Measurements from ENCODE around the gene ADAT3.

The ADAT3 gene

GRCh38 chr19:1863638-1864479, 41.3 kb upstream of the ADAT3 start:
- H2AFZ ChIP-seq (ENCODE audit: low read depth, low read length): peak overlapping the region; percentile 92
- peak overlapping the region in 1 of 2 experiments; percentile 75 for H3K4ac ChIP-seq (ENCODE audit: low read depth in 1 of 2, low read length in 2 of 2)
- no peaks in the 10 kb centered on the region for H3K27me3 ChIP-seq (ENCODE audit: control insufficient read depth in 1 of 2, insufficient read depth in 1 of 2, low read length in 2 of 2)
- H4K91ac ChIP-seq (ENCODE audit: low read length): peak overlapping the region; percentile 75
- no peaks in the 10 kb centered on the region for H3K9me3 ChIP-seq (ENCODE audit: control insufficient read depth, low read length)
- no peak overlapping the region for H3K14ac ChIP-seq (ENCODE audit: low read length in 2 of 2)
- H2BK5ac ChIP-seq (ENCODE audit: low read depth, low read length, poor library complexity, severe bottlenecking): peak overlapping the region; percentile 92
- peak overlapping the region in 1 of 2 experiments; percentile 55 for H2BK12ac ChIP-seq (ENCODE audit: low read length in 2 of 2)
- H3K27ac ChIP-seq (ENCODE audit: low read length, poor library complexity, severe bottlenecking): peak overlapping the region; percentile 80
- peak overlapping the region; percentile 63 to 95 for H3K18ac ChIP-seq (ENCODE audit: low read depth in 1 of 2, low read length in 2 of 2)
- peak overlapping the region; percentile 83 for H2BK15ac ChIP-seq (ENCODE audit: low read depth, poor library complexity, severe bottlenecking)
- H2AK5ac ChIP-seq (ENCODE audit: low read length, severe bottlenecking): no peak overlapping the region
- peak overlapping the region; percentile 79 to 97 for H3K4me3 ChIP-seq (ENCODE audit: insufficient read depth in 1 of 2, low read depth in 1 of 2, low read length in 2 of 2)
- H2BK120ac ChIP-seq (ENCODE audit: low read depth, low read length): peak overlapping the region; percentile 91
- peak overlapping the region; percentile 92 for H4K8ac ChIP-seq (ENCODE audit: low read length)
- peaks cover 17% of the 10 kb centered on the region for H3K79me1 ChIP-seq (replicated peaks; ENCODE audit: low read length, poor library complexity, severe bottlenecking)
- WGBS: 1% methylated on average over 60 of the region's 115 CpGs
- peak overlapping the region; percentile 91 for H3K9ac ChIP-seq (ENCODE audit: low read length)
- H3K4me2 ChIP-seq (ENCODE audit: low read length, poor library complexity, severe bottlenecking): peak overlapping the region; percentile 95
- H3K36me3 ChIP-seq (ENCODE audit: control insufficient read depth in 1 of 2, insufficient read depth in 2 of 2, low read depth in 1 of 2, low read length in 2 of 2): peaks cover 0 to 7% of the 10 kb centered on the region in 2 experiments
- DNase-seq: peak; percentile 93
- H3K23ac ChIP-seq (ENCODE audit: low read length in 2 of 2): no peak overlapping the region
- H3K4me1 ChIP-seq (ENCODE audit: control insufficient read depth, insufficient read depth, low read depth, low read length): peaks cover 42% of the 10 kb centered on the region

DNA sequence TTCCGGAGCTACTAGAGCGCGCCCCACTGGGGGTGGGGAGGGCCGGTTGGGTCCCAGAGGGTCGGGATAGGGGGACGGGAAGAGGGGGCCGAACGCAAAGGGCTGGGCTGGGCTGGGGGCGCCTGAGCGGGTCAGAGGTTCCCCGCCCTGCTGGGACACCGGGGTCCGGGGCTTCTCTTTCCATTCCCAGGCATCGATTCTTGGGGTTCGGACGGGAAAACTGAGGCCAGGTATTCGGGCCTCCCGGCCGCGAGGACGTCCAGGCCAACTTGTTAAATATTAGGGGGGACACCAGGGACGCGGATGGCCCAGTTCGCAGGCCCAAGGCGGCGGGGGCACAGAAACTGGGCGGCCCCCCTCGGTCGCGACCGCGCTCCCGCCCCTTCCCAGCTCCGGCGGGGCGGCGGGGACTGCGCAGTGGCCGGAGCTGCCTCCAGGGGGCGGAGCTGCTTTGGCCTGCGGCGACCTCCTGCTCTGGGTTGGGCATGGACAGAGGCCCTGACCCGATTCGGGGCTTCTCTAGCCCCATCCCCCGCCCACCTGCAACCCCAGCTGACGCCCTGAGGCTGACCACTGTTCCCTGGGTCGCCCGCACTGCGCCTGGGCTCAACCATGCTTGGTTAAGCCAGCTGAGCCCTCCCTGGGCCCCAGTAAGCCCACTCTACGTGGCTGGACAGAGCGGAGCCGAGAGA, 40.6 kb upstream of the ADAT3 start:
- no peak overlapping the region for H3K23ac ChIP-seq (ENCODE audit: low read length in 2 of 2)
- peak overlapping the region; percentile 92 for H2BK5ac ChIP-seq (ENCODE audit: low read depth, low read length, poor library complexity, severe bottlenecking)
- peak overlapping the region; percentile 63 to 95 for H3K18ac ChIP-seq (ENCODE audit: low read depth in 1 of 2, low read length in 2 of 2)
- H2BK15ac ChIP-seq (ENCODE audit: low read depth, poor library complexity, severe bottlenecking): peak overlapping the region; percentile 83
- peak overlapping the region; percentile 91 for H3K9ac ChIP-seq (ENCODE audit: low read length)
- H3K27me3 ChIP-seq (ENCODE audit: control insufficient read depth in 1 of 2, insufficient read depth in 1 of 2, low read length in 2 of 2): no peaks in the 10 kb centered on the region
- peak overlapping the region; percentile 75 to 95 for H3K4ac ChIP-seq (ENCODE audit: low read depth in 1 of 2, low read length in 2 of 2)
- peaks cover 21% of the 10 kb centered on the region for H3K79me1 ChIP-seq (replicated peaks; ENCODE audit: low read length, poor library complexity, severe bottlenecking)
- H3K4me2 ChIP-seq (ENCODE audit: low read length, poor library complexity, severe bottlenecking): peak overlapping the region; percentile 95
- peak overlapping the region in 1 of 2 experiments; percentile 1 for H3K14ac ChIP-seq (ENCODE audit: low read length in 2 of 2)
- H3K9me3 ChIP-seq (ENCODE audit: control insufficient read depth, low read length): no peaks in the 10 kb centered on the region
- peak overlapping the region; percentile 80 for H3K27ac ChIP-seq (ENCODE audit: low read length, poor library complexity, severe bottlenecking)
- H2BK12ac ChIP-seq (ENCODE audit: low read length in 2 of 2): peak overlapping the region in 1 of 2 experiments; percentile 93
- H3K4me1 ChIP-seq (ENCODE audit: control insufficient read depth, insufficient read depth, low read depth, low read length): peaks cover 34% of the 10 kb centered on the region
- peaks cover 0 to 7% of the 10 kb centered on the region in 2 experiments for H3K36me3 ChIP-seq (ENCODE audit: control insufficient read depth in 1 of 2, insufficient read depth in 2 of 2, low read depth in 1 of 2, low read length in 2 of 2)
- H4K91ac ChIP-seq (ENCODE audit: low read length): peak overlapping the region; percentile 75
- peak overlapping the region; percentile 36 for H2AFZ ChIP-seq (ENCODE audit: low read depth, low read length)
- WGBS: 8% methylated on average over 49 of the region's 52 CpGs
- H3K4me3 ChIP-seq (ENCODE audit: insufficient read depth in 1 of 2, low read depth in 1 of 2, low read length in 2 of 2): peak overlapping the region; percentile 71 to 79
- peak overlapping the region; percentile 92 for H4K8ac ChIP-seq (ENCODE audit: low read length)
- H2BK120ac ChIP-seq (ENCODE audit: low read depth, low read length): peak overlapping the region; percentile 91
- H2AK5ac ChIP-seq (ENCODE audit: low read length, severe bottlenecking): peak overlapping the region; percentile 80
- DNase-seq: peak; percentile 68

DNA sequence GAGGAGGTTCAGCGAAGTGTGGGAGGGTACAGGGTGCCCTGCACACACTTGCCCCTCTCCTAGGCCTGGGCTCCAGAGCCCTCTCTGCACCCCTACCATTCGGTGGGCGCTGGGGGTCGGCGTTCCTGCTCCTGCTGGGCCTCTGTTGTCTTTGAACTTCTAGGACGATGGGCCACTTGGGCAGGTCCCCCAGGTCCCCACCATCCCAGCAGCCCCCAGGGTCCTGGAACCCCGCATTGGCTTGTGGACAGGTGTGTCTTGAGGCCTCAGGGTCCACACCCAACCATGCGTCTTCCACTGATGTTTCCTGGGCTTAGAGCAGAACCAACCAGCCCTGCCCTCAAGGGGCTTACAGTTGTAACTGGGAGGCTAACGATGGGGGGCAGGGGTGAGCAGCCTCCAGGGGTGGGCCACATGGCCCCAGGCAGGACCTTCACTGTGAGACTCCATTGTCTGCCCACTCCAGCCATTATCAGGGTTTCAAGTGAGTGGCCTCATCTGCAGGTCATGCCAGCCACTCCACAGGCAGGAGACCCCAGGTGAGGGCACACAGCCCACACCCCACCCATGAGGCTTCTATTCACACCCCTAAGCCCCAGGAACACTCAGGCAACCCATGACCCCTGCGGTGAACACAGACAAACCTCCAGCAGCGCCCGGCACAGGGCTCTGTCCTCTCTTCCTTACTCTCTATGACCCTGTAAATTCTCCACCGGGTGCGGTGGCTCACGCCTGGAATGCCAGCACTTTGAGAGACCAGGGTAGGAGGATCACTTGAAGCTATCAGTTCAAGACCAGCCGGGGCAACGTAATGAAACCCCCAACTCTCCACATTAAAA, 39.8 kb upstream of the ADAT3 start:
- Histone ChIP-seq H2AFZ (ENCODE audit: low read depth, low read length) (no peak overlapping the region), H2BK120ac (ENCODE audit: low read depth, low read length) (no peak overlapping the region), H3K14ac (ENCODE audit: low read length in 2 of 2) (peak overlapping the region in 1 of 2 experiments; percentile 1), H3K23ac (ENCODE audit: low read length in 2 of 2) (peak overlapping the region in 1 of 2 experiments; percentile 32), H3K4me3 (ENCODE audit: insufficient read depth in 1 of 2, low read depth in 1 of 2, low read length in 2 of 2) (peak overlapping the region in 1 of 2 experiments; percentile 79), H3K9me3 (ENCODE audit: control insufficient read depth, low read length) (no peaks in the 10 kb centered on the region), H3K27ac (ENCODE audit: low read length, poor library complexity, severe bottlenecking) (peak overlapping the region; percentile 2), H3K4me2 (ENCODE audit: low read length, poor library complexity, severe bottlenecking) (peak overlapping the region; percentile 95), H3K79me1 (replicated peaks; ENCODE audit: low read length, poor library complexity, severe bottlenecking) (peaks cover 21% of the 10 kb centered on the region), H2BK5ac (ENCODE audit: low read depth, low read length, poor library complexity, severe bottlenecking) (no peak overlapping the region), H3K36me3 (ENCODE audit: control insufficient read depth in 1 of 2, insufficient read depth in 2 of 2, low read depth in 1 of 2, low read length in 2 of 2) (peaks cover 3 to 9% of the 10 kb centered on the region in 2 experiments), H4K8ac (ENCODE audit: low read length) (peak overlapping the region; percentile 58), H3K27me3 (ENCODE audit: control insufficient read depth in 1 of 2, insufficient read depth in 1 of 2, low read length in 2 of 2) (no peaks in the 10 kb centered on the region), H3K4ac (ENCODE audit: low read depth in 1 of 2, low read length in 2 of 2) (peak overlapping the region; percentile 27 to 29), H2BK15ac (ENCODE audit: low read depth, poor library complexity, severe bottlenecking) (peak overlapping the region; percentile 44), H4K91ac (ENCODE audit: low read length) (peak overlapping the region; percentile 36), H2BK12ac (ENCODE audit: low read length in 2 of 2) (peak overlapping the region; percentile 45 to 83), H3K4me1 (ENCODE audit: control insufficient read depth, insufficient read depth, low read depth, low read length) (peaks cover 26% of the 10 kb centered on the region), H2AK5ac (ENCODE audit: low read length, severe bottlenecking) (peak overlapping the region; percentile 27), H3K9ac (ENCODE audit: low read length) (peak overlapping the region; percentile 91), H3K18ac (ENCODE audit: low read depth in 1 of 2, low read length in 2 of 2) (peak overlapping the region in 1 of 2 experiments; percentile 63)
- 94% methylated on average over 17 of the region's 17 CpGs for WGBS
- DNase-seq: no peak

All from mesenchymal stem cell (in vitro differentiated cells and primary cell).